ENCODE results near the gene PIGC.

PIGC gene

GRCh38 chr1:172448995-172449584 is 5.2 kb upstream of the PIGC start:
- Histone ChIP-seq H4K8ac (ENCODE audit: low read length) (peak overlapping the region; percentile 94), H3K9me3 (ENCODE audit: control insufficient read depth, low read length) (no peaks in the 10 kb centered on the region), H3K4me3 (ENCODE audit: insufficient read depth in 1 of 2, low read depth in 1 of 2, low read length in 2 of 2) (no peak overlapping the region), H3K23ac (ENCODE audit: low read length in 2 of 2) (no peak overlapping the region), H3K36me3 (ENCODE audit: control insufficient read depth in 1 of 2, insufficient read depth in 2 of 2, low read depth in 1 of 2, low read length in 2 of 2) (no peaks in the 10 kb centered on the region), H3K18ac (ENCODE audit: low read depth in 1 of 2, low read length in 2 of 2) (peak overlapping the region in 1 of 2 experiments; percentile 37), H3K4me2 (ENCODE audit: low read length, poor library complexity, severe bottlenecking) (no peak overlapping the region), H3K27ac (ENCODE audit: low read length, poor library complexity, severe bottlenecking) (peak overlapping the region; percentile 49), H2BK120ac (ENCODE audit: low read depth, low read length) (no peak overlapping the region), H2BK15ac (ENCODE audit: low read depth, poor library complexity, severe bottlenecking) (no peak overlapping the region), H3K4ac (ENCODE audit: low read depth in 1 of 2, low read length in 2 of 2) (no peak overlapping the region), H4K91ac (ENCODE audit: low read length) (no peak overlapping the region), H3K14ac (ENCODE audit: low read length in 2 of 2) (no peak overlapping the region), H2AK5ac (ENCODE audit: low read length, severe bottlenecking) (no peak overlapping the region), H3K27me3 (ENCODE audit: control insufficient read depth in 1 of 2, insufficient read depth in 1 of 2, low read length in 2 of 2) (no peaks in the 10 kb centered on the region), H3K4me1 (ENCODE audit: control insufficient read depth, insufficient read depth, low read depth, low read length) (peaks cover 19% of the 10 kb centered on the region), H2BK5ac (ENCODE audit: low read depth, low read length, poor library complexity, severe bottlenecking) (no peak overlapping the region), H3K79me1 (replicated peaks; ENCODE audit: low read length, poor library complexity, severe bottlenecking) (no peaks in the 10 kb centered on the region), H2BK12ac (ENCODE audit: low read length in 2 of 2) (peak overlapping the region in 1 of 2 experiments; percentile 25), H2AFZ (ENCODE audit: low read depth, low read length) (peak overlapping the region; percentile 68), H3K9ac (ENCODE audit: low read length) (peak overlapping the region; percentile 2)
- WGBS = 63% methylated on average over 6 of the region's 6 CpGs
- no peak for DNase-seq

DNA sequence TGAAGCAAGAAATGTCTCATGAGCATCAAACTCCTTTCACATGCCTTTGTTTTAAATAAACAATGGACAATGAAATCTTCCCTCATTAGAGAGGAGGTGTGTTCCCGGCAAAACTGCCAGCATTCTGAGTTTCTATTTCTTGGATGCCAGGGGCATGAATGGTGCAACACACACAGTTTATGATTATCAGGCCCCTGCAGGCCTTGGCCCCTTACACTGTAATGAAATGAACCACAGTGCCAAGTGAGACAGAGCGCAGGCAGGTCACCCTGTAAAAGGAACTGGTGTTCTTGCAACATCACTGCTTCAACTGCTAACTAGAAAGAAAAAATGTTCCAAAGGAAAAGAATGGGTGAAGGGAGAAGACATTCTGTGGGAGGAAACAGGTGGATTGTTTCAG is 3.8 kb upstream of the PIGC start:
- no peak overlapping the region for H2AFZ ChIP-seq (ENCODE audit: low read depth, low read length)
- H2BK15ac ChIP-seq (ENCODE audit: low read depth, poor library complexity, severe bottlenecking) = no peak overlapping the region
- H3K9me3 ChIP-seq (ENCODE audit: control insufficient read depth, low read length) = no peaks in the 10 kb centered on the region
- no peaks in the 10 kb centered on the region for H3K36me3 ChIP-seq (ENCODE audit: control insufficient read depth in 1 of 2, insufficient read depth in 2 of 2, low read depth in 1 of 2, low read length in 2 of 2)
- H2BK5ac ChIP-seq (ENCODE audit: low read depth, low read length, poor library complexity, severe bottlenecking) = no peak overlapping the region
- H3K23ac ChIP-seq (ENCODE audit: low read length in 2 of 2) = no peak overlapping the region
- H3K4ac ChIP-seq (ENCODE audit: low read depth in 1 of 2, low read length in 2 of 2) = no peak overlapping the region
- no peak overlapping the region for H4K8ac ChIP-seq (ENCODE audit: low read length)
- DNase-seq = no peak
- H3K4me2 ChIP-seq (ENCODE audit: low read length, poor library complexity, severe bottlenecking) = no peak overlapping the region
- no peak overlapping the region for H3K18ac ChIP-seq (ENCODE audit: low read depth in 1 of 2, low read length in 2 of 2)
- H4K91ac ChIP-seq (ENCODE audit: low read length) = no peak overlapping the region
- no peak overlapping the region for H3K14ac ChIP-seq (ENCODE audit: low read length in 2 of 2)
- no peak overlapping the region for H3K27ac ChIP-seq (ENCODE audit: low read length, poor library complexity, severe bottlenecking)
- no peak overlapping the region for H2AK5ac ChIP-seq (ENCODE audit: low read length, severe bottlenecking)
- H3K4me1 ChIP-seq (ENCODE audit: control insufficient read depth, insufficient read depth, low read depth, low read length) = peaks cover 19% of the 10 kb centered on the region
- no peak overlapping the region for H2BK12ac ChIP-seq (ENCODE audit: low read length in 2 of 2)
- no peak overlapping the region for H2BK120ac ChIP-seq (ENCODE audit: low read depth, low read length)
- 100% methylated on average over 2 of the region's 2 CpGs for WGBS
- H3K79me1 ChIP-seq (replicated peaks; ENCODE audit: low read length, poor library complexity, severe bottlenecking) = peaks cover 2% of the 10 kb centered on the region
- H3K27me3 ChIP-seq (ENCODE audit: control insufficient read depth in 1 of 2, insufficient read depth in 1 of 2, low read length in 2 of 2) = no peaks in the 10 kb centered on the region
- H3K4me3 ChIP-seq (ENCODE audit: insufficient read depth in 1 of 2, low read depth in 1 of 2, low read length in 2 of 2) = no peak overlapping the region
- no peak overlapping the region for H3K9ac ChIP-seq (ENCODE audit: low read length)

- WGBS = 73% methylated on average over 2 of the region's 3 CpGs
- H3K27me3 ChIP-seq (ENCODE audit: control insufficient read depth in 1 of 2, insufficient read depth in 1 of 2, low read length in 2 of 2) = no peaks in the 10 kb centered on the region
- no peak overlapping the region for H3K4me2 ChIP-seq (ENCODE audit: low read length, poor library complexity, severe bottlenecking)
- no peak overlapping the region for H3K18ac ChIP-seq (ENCODE audit: low read depth in 1 of 2, low read length in 2 of 2)
- H2BK12ac ChIP-seq (ENCODE audit: low read length in 2 of 2) = no peak overlapping the region
- H3K9me3 ChIP-seq (ENCODE audit: control insufficient read depth, low read length) = no peaks in the 10 kb centered on the region
- H4K8ac ChIP-seq (ENCODE audit: low read length) = no peak overlapping the region
- H3K23ac ChIP-seq (ENCODE audit: low read length in 2 of 2) = no peak overlapping the region
- H3K14ac ChIP-seq (ENCODE audit: low read length in 2 of 2) = no peak overlapping the region
- no peak overlapping the region for H3K9ac ChIP-seq (ENCODE audit: low read length)
- H3K4me1 ChIP-seq (ENCODE audit: control insufficient read depth, insufficient read depth, low read depth, low read length) = peaks cover 20% of the 10 kb centered on the region
- H2AK5ac ChIP-seq (ENCODE audit: low read length, severe bottlenecking) = peak overlapping the region; percentile 58
- H2AFZ ChIP-seq (ENCODE audit: low read depth, low read length) = no peak overlapping the region
- H4K91ac ChIP-seq (ENCODE audit: low read length) = no peak overlapping the region
- no peak overlapping the region for H3K27ac ChIP-seq (ENCODE audit: low read length, poor library complexity, severe bottlenecking)
- peaks cover 8% of the 10 kb centered on the region in 2 experiments for H3K36me3 ChIP-seq (ENCODE audit: control insufficient read depth in 1 of 2, insufficient read depth in 2 of 2, low read depth in 1 of 2, low read length in 2 of 2)
- peaks cover 10% of the 10 kb centered on the region for H3K79me1 ChIP-seq (replicated peaks; ENCODE audit: low read length, poor library complexity, severe bottlenecking)
- no peak overlapping the region for H3K4me3 ChIP-seq (ENCODE audit: insufficient read depth in 1 of 2, low read depth in 1 of 2, low read length in 2 of 2)
- H2BK120ac ChIP-seq (ENCODE audit: low read depth, low read length) = no peak overlapping the region
- no peak overlapping the region for H2BK15ac ChIP-seq (ENCODE audit: low read depth, poor library complexity, severe bottlenecking)
- DNase-seq = no peak
- H2BK5ac ChIP-seq (ENCODE audit: low read depth, low read length, poor library complexity, severe bottlenecking) = no peak overlapping the region
- no peak overlapping the region for H3K4ac ChIP-seq (ENCODE audit: low read depth in 1 of 2, low read length in 2 of 2)
Measured at GRCh38 chr1:172446547-172446946, 2.7 kb upstream of the PIGC start.

DNA sequence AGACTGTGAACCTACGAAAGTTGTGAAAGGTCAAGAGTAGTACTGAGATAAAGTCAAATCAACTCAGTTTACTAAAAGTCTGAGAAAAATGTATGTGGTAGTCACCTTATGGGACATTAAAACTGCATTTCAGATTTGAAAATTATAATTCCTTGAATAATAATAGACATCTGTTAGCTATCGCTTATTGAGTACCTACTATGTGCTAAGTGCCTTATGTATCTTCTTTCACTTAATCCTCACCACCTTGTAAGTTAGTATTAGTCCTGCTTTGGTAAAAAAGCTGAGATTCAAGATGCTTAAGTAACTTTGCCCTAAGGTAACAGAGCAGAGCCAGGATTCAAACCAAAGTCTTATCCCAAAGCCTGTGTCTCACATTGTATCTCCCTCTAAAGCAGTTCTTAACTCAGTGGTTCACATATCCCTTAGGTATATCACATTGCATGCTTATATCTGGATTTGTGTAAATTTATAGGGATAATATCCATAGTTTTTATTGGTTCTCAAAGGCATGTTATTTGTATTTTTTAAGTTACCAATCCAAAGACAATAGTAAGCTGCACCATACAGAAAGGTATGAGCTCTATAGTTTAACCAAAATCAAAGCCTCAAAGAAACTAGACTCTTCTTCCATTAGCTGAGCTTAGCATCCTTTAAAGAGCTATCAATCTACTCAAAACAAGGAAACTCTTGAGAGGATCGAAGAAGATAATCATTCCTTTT is 865 bp downstream of the PIGC start:
- Histone ChIP-seq H2AFZ (ENCODE audit: low read depth, low read length) (no peak overlapping the region), H3K27ac (ENCODE audit: low read length, poor library complexity, severe bottlenecking) (no peak overlapping the region), H2BK120ac (ENCODE audit: low read depth, low read length) (no peak overlapping the region), H3K4ac (ENCODE audit: low read depth in 1 of 2, low read length in 2 of 2) (no peak overlapping the region), H3K9ac (ENCODE audit: low read length) (peak overlapping the region; percentile 96), H2BK12ac (ENCODE audit: low read length in 2 of 2) (no peak overlapping the region), H4K91ac (ENCODE audit: low read length) (no peak overlapping the region), H3K4me2 (ENCODE audit: low read length, poor library complexity, severe bottlenecking) (peak overlapping the region; percentile 10), H3K18ac (ENCODE audit: low read depth in 1 of 2, low read length in 2 of 2) (no peak overlapping the region), H3K79me1 (replicated peaks; ENCODE audit: low read length, poor library complexity, severe bottlenecking) (peaks cover 23% of the 10 kb centered on the region), H3K9me3 (ENCODE audit: control insufficient read depth, low read length) (no peaks in the 10 kb centered on the region), H3K4me3 (ENCODE audit: insufficient read depth in 1 of 2, low read depth in 1 of 2, low read length in 2 of 2) (peak overlapping the region in 1 of 2 experiments; percentile 91), H2BK5ac (ENCODE audit: low read depth, low read length, poor library complexity, severe bottlenecking) (no peak overlapping the region), H3K27me3 (ENCODE audit: control insufficient read depth in 1 of 2, insufficient read depth in 1 of 2, low read length in 2 of 2) (no peaks in the 10 kb centered on the region), H2BK15ac (ENCODE audit: low read depth, poor library complexity, severe bottlenecking) (no peak overlapping the region), H2AK5ac (ENCODE audit: low read length, severe bottlenecking) (no peak overlapping the region), H3K23ac (ENCODE audit: low read length in 2 of 2) (no peak overlapping the region), H4K8ac (ENCODE audit: low read length) (no peak overlapping the region), H3K14ac (ENCODE audit: low read length in 2 of 2) (no peak overlapping the region), H3K36me3 (ENCODE audit: control insufficient read depth in 1 of 2, insufficient read depth in 2 of 2, low read depth in 1 of 2, low read length in 2 of 2) (peaks cover 8 to 21% of the 10 kb centered on the region in 2 experiments), H3K4me1 (ENCODE audit: control insufficient read depth, insufficient read depth, low read depth, low read length) (peaks cover 3% of the 10 kb centered on the region)
- WGBS = 82% methylated on average over 2 of the region's 3 CpGs
- DNase-seq = no peak
